NCI-H146 (cell line): Measurements from ENCODE around the gene NAA20.

Source experiments
- DNase-seq: peaks from one replicate; lab custom pipeline; 2025; lab: John Stamatoyannopoulos, UW

NAA20 gene

DNA sequence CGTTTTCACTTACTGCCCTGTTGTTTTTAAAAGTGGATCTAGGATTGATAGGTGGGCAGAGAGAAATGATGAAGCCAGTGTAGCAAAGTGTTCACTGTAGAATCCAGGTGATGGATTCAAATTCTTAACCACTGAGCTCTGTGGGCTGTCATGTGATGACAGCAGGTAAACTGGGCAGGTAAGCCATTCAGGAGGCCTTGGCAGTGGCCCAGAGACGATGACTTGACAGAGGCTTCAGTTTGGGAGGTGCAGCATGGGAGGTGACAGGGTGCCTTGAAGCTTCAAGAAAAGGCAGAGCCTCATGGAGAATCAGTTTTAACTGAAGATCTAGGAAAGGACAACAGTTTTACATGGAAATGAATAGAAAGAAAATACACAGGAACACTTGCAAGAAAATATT is 2.0 kb downstream of the NAA20 start:
- DNase-seq, result no peak

DNA sequence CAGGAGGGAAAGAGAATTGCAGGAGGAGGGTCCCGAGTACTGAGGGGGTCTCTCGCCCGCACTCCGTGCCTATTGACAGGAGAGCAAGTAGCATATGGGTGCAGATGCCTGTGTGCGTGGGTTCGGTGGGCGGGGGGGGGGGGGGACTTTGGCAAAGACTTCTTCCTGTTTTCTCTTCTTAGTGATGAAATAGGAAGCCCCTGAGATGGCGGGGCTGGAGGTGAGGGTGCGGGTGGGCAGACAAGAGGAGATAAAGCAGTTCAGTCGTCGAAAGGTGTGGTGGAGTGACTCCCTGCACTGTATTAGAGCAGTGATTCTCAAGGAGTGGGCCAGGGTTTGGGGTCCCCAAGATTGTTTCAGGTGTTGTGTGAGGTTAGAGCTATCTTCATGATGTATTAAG is 3.7 kb downstream of the NAA20 start:
- DNase-seq, result no peak

DNA sequence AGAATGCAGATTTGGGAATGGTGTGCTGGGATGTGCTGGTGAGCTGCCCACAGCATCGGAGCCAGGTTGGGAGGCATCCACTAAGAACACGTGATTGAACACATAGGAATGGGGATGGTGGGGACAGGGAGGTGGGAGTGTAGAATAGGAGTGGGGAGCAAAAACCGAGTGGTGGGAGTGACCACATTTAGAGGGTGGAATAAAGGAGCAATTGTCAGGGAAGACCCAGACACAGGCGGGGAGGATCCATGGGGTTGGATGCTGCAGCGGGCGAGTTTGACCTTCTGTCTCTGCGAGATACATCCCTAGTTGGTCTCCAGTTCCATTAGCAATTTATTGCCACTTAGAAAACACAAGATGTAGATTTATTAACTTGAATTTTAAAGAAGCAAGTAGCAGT is 4.7 kb downstream of the NAA20 start:
- DNase-seq, result no peak

DNA sequence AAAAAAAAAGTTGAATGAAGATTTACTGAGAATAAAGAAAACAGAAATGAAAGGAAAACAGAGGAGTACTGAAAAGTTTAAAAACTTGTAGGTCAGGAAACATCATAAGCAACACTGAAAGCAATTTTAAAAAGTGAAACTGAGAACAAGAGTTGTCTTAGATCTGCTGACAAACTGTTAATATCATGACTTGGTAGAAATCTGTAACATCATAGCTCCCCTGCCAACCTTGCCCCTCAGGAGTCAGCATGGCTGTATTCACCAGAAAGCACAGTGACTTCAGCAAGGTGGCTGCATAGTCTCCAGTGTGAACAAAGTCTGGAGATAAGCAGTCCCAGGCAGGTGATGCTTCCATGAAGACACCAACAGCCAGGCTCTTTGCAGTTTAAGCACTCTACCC is 5.3 kb downstream of the NAA20 start:
- no peak for DNase-seq

DNA sequence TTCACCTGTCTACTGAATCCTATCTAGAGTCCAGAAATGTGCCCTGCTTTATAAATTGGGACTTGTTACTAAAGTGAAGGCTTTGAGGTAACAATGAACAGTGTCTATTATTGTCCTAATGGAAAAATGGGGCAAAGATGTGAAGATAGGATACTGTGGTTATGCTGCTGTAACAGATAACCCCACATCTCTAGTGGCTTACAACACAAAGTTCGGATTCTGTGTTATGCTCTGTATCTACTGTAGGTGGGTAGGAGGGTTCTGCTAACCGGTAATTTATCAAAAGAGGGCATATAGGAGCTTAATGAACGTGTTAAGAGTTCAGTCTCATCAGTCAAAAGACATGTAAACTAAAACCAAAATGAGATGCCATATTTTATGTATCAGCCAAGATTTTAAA is 6.2 kb downstream of the NAA20 start:
- DNase-seq, result no peak

DNA sequence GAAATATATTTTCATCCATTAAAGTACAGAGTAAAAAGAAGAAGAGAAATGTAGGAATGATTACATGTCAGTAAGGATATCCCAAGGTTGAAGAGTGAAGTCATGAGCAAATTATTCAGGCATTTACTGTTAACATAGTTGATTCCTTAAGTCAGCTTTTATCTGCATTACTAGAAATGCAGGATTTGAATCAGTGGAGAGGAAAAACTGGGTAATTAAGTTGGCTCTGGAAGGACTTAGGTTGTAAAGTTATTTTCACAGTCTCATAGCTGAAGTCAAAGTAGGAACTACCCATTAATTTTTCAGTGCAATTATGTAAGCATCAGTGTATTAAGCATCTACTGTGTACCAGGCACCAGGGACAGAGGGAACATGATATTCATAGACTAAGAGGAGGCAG is 7.8 kb downstream of the NAA20 start:
- DNase-seq, result no peak

DNA sequence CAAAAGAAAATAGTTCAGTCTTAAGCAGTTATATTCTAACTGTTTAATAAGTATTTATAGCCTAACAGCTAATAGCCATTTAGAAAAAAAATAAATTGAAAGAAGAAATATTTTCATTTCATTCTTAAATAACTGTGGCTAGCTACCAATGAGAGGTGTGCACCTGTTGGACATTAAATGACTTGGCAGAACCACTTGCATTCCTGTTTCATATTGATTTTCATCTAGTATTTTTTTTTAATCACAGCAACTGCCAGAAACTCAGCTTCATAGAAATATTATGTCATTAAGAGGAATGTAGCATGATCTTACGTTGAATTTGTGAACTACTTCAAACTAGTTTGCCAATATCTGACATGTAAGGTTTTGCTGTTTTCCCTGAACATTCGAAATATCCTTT is 10.1 kb downstream of the NAA20 start:
- DNase-seq, result no peak

DNA sequence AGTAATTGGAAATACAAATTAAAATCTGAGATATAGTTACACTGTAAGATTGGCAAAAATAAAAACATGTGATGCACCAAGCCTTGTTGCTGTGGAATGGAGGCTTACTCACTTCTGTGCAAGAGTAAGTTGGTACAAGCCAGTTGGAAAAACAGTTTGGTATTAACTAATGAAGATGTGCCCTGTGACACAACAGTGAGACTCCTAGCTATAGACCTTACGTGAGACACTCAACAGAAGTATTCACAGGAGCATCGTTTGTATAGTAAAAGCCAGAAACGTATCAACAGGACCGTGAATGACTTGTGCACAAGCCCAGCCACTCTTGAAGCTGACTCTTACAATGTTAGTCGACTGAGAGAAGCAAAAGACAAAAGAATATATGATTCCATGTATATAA is 14.6 kb downstream of the NAA20 start:
- DNase-seq, result no peak

DNA sequence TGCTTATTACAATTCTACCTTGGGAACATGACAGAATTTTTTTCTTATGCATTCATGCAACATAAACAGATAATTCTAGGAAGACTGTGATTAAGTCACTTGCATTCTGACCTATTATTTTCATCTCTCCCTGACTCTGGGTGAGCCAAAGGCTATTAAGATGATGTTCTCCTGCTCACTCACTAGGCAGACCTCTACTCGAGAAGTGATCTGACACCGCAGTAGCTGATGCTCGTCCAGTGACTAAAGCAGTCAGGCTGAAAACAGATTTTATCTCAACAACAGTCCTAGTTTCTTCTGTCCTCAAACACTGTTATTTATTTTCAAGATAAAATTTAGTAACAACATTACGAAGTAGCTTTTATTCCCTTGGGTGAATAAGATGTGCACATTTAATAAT is 17.3 kb downstream of the NAA20 start:
- no peak for DNase-seq

DNA sequence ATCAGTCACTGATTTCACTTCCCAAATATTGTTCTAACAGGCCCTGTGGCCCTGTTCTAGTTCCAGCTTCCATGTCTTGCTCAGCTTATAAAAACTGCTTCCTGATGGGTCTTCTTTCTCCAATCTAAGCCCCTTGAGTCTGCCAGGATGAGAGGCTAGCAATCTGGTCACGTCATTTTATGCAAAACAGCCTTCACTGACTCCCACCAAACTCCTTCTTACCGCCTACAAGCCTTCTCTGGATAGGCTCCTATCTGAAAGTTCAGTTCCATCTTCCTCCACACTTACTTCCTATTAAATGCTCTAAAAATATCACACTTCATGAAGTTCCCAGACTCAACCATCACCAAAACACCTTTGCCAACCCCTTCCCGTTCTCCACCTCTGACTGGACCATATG is 19.6 kb downstream of the NAA20 start:
- DNase-seq, result no peak

DNA sequence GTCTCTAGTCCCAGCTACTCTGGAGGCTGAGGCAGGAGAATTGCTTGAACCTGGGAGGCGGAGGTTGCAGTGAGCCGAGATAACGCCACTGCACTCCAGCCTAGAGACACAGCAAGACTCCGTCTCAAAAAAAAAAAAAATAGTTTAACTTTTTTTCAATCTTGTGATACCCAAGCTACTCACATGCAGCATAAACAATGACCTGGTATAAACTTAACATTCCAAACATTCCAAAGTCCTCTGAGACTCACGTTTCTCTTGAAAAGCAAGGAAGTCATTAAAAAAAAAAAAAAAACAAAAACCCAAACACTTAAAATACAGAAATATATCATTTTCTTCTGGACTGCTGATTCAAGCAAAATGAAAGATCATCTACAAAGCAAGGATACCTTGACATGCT is 20.8 kb downstream of the NAA20 start:
- no peak for DNase-seq

DNA sequence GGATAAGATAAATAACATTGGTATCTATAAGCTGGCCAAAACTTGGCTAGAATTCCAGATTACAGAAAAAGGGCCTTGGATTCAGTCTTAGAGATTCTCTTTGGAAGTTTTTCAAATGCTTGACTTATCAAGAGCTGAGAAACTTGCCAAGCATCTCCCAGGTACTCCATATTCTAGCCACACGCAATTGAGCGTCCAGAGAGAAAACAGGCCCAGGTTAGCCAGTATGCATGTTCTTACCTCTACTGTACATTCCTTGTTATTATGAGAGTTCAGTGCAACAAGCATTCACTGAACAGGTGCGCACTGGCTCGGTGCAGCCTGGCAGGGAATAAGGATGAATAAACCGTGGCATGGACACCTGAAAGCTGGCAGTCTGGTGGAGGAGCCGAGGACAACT is 21.4 kb downstream of the NAA20 start:
- DNase-seq, result no peak

DNA sequence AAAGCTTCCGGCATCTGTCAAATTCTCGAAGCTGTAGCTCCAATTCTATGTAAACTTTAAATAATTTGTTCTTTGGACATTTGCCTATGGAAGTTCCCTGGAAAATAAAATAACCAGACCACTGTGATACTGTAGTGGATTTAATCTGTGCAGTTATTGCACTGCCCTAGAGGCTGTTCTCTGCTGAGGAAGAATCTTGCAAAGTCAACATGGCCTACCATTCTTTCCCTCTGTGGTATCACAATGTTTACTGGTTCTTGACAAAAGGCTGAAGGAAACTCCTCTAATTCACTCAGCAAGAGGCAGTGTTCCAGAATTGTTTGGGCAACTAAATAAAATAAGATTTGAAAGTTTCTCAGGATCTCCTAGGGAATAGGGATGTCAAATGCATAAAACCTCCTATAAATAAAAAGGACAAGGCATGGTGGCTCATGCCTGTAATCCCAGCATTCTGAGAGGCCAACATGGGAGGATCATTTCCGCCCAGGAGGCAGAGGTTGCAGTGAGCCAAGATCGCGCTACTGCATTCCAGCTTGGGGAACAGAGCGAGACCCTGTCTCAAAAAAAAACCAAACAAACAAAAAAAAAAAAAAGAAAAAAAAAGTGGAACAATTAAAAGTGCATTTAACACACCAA is 22.7 kb downstream of the NAA20 start:
- DNase-seq, result no peak

DNA sequence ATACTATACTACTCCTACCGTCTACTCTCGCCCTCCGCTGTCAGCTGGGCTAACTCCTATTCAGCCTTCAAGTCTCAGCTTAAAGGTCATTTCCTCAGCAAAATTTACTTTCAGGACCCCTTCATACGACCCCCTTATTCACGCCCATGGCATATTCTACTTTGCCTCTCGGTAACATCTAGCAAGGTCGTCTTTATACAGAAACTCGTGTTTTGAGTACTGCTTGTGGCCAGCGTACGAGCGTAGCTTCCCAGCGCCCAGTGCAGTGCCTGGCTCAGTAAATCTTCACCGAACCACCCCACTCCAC is 34.6 kb downstream of the NAA20 start:
- no peak for DNase-seq

DNA sequence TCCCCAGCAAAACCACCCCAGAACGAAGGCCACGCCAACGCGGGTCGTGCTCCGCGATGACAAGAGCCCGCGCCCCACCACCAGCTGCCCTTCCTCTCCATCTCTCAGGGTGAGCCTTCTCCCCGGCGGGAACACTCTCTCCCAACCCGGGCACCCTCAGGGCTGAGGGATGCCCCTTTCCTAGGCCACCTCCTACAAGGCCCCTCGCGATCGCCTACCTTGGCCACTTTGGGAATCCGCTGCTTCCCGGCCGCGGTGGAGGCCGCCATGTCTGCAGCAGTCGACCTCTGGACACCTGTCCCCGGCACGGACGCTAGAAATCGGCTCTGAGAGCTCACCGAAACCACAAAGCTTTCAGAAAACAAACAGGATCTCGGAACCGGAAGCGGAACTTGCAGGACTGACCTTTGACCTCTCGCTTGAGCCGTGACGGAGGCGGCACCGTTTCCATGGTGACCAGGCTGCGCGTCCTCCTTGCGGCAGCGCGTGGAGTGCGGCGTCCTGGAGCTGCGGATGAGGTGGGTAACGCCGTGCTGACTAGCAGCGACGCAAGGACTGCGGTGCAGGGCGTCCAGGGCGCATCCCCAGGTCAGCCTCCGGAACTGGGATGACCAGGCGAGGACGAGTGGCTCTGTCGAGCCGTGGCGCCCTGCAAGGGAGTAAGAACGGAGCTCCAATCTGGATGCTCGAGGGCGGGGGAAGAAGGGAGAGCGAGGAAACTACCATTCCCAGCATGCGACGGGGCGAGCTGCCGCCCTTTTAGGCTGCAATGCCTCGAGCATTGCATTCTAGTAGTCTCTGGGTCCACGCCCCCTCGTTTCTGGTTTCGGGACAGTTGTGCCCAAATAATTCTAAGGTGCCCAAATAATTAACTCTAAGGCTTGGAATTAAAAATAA is 35.2 kb downstream of the NAA20 start, which contains the start of the genes CFAP61 and CRNKL1:
CFAP61 (plus strand) TSS at position 459 of the 897 bp plus-strand sequence. CDS start 4,122 bp downstream, outside the sequence.
CRNKL1 (minus strand) TSS at position 393 of the 897 bp plus-strand sequence; CDS start at position 269, 124 bp downstream.
- DNase-seq, result peak; percentile 99

DNA sequence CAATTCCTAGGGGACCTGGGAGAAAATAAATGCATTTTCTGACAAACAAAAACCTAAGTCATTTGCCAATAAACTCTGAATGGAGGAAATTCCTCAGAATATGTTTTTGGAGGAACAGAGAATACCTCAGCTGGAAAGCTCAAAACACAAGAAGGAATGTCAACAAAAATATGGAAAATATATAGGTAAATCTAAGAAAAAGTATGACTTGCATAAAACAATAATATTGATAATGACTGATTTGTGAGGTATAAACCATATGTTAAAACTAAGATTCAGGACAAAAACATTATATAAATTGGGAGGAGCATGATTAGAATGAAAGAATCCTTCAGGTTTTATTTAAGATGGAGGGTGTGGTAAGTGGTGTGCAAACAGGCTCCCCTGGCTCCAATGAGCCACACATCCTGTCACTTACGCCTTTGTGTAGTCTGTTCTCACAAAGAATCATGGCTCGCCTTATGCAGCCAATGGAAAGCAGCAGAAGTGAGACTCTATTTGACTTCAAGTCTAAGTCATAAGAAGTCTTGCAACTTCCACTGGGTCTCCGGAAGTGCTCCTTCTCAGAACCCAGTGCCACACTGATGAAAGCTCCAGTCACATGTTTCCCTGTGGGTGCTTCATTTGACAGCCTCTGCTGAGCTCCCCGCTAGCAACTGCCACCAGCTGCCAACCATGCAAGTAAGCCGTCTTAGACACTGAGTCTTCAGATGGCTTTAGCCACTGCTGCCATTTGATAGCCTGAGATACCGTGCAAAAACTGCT is 43.3 kb downstream of the NAA20 start:
- peak; percentile 46 for DNase-seq

DNA sequence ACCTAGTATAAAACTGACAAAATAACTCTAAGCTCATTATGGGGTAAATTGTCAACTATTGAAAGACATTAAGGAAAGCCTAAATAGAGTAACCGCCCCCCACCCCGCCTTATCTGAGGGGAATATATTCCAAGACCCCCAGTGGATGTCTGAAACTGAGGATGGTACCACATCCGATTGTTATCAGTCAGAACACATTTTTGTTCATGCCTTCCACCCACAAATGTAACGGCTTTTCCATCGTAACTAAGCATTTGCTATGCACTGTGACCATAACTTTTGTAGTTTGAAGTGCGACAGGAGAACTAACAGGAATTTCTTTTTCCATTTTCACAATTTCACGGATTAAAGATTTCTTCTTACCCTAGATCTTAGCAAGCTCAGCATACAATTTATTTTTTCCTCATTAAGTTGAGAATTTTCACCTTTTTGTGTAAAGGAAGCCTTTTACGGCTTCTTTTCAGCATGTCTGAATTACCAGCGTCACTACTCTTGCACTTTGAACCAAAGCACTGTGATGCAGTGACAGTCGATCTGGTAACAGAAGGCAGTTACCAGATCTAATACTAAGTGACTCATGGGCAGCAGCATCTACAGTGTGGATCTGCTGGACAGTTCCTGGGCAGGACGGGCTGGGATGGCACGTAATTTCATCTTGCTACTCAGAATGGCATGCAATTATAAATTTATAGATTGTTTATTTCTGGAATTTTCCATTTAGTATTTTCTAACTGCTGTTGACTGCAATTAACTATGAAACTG is 47.0 kb downstream of the NAA20 start:
- no peak for DNase-seq

DNA sequence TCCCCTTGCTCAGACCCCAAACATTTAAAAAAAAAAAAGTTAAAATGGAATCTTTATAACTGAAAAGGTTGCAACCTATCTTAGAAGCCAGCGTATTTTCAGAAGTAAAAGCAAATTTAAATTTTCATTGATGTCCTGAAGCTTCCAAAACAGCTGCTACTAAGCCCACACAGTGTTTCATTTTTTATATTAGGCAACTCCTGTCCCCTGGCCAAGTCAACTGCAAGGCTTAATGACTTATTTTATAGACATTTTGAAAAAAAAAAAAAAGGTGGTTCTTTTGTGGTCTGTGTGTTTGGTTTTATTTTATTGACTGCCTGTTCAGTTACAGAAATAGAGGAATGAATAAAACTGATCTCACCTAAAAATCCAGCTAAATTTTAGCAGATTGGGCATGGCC is 48.2 kb downstream of the NAA20 start:
- no peak for DNase-seq

DNA sequence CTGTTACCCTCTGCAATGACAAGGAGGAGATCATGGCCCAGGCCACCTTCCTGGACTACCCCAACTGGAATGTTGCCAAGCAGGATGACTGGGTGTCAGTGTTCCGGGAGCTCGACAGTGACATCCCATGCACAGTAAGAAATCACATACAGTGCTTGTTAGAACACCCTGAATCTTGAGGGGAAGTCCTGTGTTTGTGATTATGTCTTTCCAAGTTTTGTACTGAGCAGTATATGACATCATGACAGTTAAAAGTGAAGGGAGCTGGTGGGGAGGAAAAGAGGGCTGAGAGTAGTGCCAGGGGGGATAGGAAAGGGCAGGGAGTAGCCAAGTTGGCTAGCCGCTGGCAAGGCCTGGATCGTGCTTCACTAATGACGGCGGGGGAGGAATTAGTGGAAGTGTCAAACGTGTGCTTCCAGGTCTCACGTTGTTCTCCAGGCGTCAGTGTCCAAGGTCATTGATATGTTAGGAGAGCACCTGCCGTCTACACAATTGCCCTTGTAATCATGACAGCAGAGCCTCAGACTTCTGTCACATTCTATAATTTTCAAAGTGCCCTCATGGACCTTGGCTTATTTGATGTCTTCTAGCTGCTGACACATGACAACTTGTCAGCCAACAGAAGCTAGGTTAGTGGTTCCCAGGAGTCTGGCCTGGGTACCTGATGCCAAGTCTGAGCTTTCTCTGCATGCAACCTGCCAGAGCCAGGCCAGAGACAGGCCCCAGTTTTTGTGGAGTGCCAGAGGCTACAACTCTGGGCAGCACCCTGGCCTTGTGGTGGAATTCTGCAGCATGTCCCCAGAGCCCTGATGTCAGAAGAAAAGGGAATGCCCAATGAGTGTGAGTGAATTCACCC is 53.9 kb downstream of the NAA20 start:
- peak; percentile 23 for DNase-seq

DNA sequence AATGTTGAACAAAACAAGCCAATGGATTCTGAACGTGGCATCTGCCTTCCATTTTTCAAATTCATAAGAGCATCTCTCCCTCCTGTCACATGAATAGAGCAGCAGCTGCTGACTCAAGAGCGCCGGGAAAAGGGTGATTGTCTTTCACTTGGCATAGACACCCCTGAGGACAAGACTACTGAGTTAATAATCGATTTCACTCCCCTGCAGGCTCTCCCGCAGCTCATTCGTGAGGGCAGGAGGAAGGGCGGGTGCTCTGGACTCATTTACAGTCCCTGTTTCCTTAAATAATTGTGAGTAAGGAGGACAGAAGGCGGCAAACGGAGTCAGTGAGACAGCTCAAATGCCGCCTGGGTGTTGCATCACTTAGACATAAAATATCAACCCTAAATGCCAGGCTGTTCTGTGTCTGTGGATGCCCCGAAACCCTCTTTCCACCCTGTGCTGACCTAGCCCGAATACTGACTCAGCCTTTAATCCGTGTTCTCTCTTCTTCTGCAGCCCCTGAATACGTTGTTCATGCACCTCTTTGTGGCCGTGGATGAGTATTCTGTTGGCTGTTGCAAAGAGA is 56.7 kb downstream of the NAA20 start:
- DNase-seq, result peak; percentile 93

DNA sequence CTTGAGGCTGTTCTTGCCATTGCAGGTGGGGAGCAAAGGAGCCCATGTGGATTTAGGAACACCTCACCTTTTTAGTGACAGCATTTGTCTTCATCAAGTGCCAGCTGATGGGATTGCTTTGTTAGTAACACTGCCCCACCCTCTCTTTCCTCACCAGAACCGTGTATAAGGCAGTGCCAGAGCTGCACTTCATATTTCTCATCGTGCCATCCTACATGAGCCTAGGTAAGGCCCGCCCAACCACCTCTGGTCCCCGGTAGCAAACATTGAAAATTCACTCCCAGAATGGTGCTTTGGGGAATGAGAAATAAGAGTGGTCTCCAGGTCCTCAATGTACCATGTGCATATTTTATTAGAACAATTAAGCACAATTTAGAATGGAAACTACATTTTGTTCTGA is 57.9 kb downstream of the NAA20 start:
- DNase-seq, result no peak
